Osteocyte (in vitro differentiated cells): Measurements from ENCODE around the gene CDYL. TPM values are rescaled to one million over a fixed set of nuclear protein-coding genes. Genes with fewer than 3 reads are reported as not detected.

Source experiments
- DNase-seq: peaks from one replicate; pipeline ENCODE4 v3.0.0; 2021; ENCODE audit warnings: mixed read lengths; ENCODE audit not compliant: unreplicated experiment; ENCODE audit errors: extremely low spot score
- H3K27ac Mint-ChIP-seq: one replicate; pipeline ENCODE4 v1.8.0; 2021; ENCODE audit warnings: mild to moderate bottlenecking, mixed read lengths; ENCODE audit not compliant: unreplicated experiment
- H3K27me3 Mint-ChIP-seq: one replicate; pipeline ENCODE4 v1.8.0; 2021; ENCODE audit warnings: mixed read lengths; ENCODE audit not compliant: unreplicated experiment
- H3K36me3 Mint-ChIP-seq: one replicate; pipeline ENCODE4 v1.8.0; 2021; ENCODE audit warnings: mixed read lengths; ENCODE audit not compliant: unreplicated experiment
- H3K4me1 Mint-ChIP-seq: one replicate; pipeline ENCODE4 v1.8.0; 2021; ENCODE audit warnings: mixed read lengths; ENCODE audit not compliant: unreplicated experiment
- H3K4me3 Mint-ChIP-seq: one replicate; pipeline ENCODE4 v1.8.0; 2021; ENCODE audit warnings: mild to moderate bottlenecking, moderate library complexity, mixed read lengths; ENCODE audit not compliant: unreplicated experiment
- H3K9me3 Mint-ChIP-seq: one replicate; pipeline ENCODE4 v1.8.0; 2021; ENCODE audit warnings: mixed read lengths; ENCODE audit not compliant: unreplicated experiment
- long read RNA-seq: library from polyadenylated mRNA; unstranded; transcript quantifications from one replicate; pipeline ENCODE4 v2.0.0, GENCODE V29; 2021
- total RNA-seq: library from RNA; stranded (reverse); gene quantifications from 2 replicates; pipeline ENCODE4 v1.2.1, GENCODE V29; 2021
- TF ChIP-seq, protein P1 (sequence below): fragments of 200-600 bp; sonication (generic); IDR thresholded peaks from 2 replicates; pipeline ENCODE4 v1.5.0; 2021; ENCODE audit warnings: antibody characterized with exemption, mild to moderate bottlenecking, moderate library complexity

Gene CDYL, protein sequence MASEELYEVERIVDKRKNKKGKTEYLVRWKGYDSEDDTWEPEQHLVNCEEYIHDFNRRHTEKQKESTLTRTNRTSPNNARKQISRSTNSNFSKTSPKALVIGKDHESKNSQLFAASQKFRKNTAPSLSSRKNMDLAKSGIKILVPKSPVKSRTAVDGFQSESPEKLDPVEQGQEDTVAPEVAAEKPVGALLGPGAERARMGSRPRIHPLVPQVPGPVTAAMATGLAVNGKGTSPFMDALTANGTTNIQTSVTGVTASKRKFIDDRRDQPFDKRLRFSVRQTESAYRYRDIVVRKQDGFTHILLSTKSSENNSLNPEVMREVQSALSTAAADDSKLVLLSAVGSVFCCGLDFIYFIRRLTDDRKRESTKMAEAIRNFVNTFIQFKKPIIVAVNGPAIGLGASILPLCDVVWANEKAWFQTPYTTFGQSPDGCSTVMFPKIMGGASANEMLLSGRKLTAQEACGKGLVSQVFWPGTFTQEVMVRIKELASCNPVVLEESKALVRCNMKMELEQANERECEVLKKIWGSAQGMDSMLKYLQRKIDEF
- 39.8 and 40.4 TPM in 2 replicates for total RNA-seq
- long read RNA-seq, partial matches to known transcripts, result 12 of 14 reads
- long read RNA-seq, other reads (novel, unspliced or antisense), result 1 of 14 reads

- Mint-ChIP-seq H3K36me3 (peaks cover 2% of the 10 kb centered on the region), H3K27ac (peak within 1 kb of the TSS; percentile 74), H3K9me3 (peaks cover 16% of the 10 kb centered on the region), H3K4me3 (peak within 1 kb of the TSS; percentile 83), H3K4me1 (peaks cover 32% of the 10 kb centered on the region), H3K27me3 (peaks cover 26% of the 10 kb centered on the region)
- peak; percentile 97 for DNase-seq
- TF ChIP-seq, protein P1, sequence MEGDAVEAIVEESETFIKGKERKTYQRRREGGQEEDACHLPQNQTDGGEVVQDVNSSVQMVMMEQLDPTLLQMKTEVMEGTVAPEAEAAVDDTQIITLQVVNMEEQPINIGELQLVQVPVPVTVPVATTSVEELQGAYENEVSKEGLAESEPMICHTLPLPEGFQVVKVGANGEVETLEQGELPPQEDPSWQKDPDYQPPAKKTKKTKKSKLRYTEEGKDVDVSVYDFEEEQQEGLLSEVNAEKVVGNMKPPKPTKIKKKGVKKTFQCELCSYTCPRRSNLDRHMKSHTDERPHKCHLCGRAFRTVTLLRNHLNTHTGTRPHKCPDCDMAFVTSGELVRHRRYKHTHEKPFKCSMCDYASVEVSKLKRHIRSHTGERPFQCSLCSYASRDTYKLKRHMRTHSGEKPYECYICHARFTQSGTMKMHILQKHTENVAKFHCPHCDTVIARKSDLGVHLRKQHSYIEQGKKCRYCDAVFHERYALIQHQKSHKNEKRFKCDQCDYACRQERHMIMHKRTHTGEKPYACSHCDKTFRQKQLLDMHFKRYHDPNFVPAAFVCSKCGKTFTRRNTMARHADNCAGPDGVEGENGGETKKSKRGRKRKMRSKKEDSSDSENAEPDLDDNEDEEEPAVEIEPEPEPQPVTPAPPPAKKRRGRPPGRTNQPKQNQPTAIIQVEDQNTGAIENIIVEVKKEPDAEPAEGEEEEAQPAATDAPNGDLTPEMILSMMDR, result no peak
Observed at GRCh38 chr6:4776131-4776492, at the start of gene CDYL. Gene CDYL, plus strand, starts transcription at chr6:4776404. Its CDS starts 380 bp downstream, at chr6:4776784.

GRCh38 chr6:4726645-4727044 lies 49.6 kb upstream of the CDYL start:
- TF ChIP-seq, protein P1, result no peak
- Mint-ChIP-seq H3K4me1 (peaks cover under 1% of the 10 kb centered on the region), H3K27ac (no peak overlapping the region), H3K36me3 (peaks cover 2% of the 10 kb centered on the region), H3K9me3 (no peaks in the 10 kb centered on the region), H3K27me3 (peaks cover 14% of the 10 kb centered on the region), H3K4me3 (no peak overlapping the region)
- DNase-seq, result no peak

DNA sequence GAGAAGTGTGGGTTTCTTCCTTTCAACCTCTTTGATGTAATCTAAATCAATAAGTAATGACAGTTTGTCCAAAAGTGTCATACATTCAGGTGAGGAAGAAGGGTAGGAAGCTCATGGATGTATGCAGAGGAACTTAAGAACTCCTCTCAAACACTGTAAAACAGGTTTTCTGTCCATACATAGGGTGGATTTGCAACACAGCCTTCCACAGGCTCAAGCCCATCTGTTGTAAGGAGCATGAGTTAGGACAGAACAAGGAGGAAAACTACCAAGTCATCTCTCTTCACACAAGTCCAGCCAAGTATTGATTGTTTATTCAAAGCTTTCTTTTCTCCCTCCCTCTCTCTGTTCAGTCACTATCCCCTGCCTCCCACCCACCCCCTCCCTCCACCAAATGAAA lies 49.0 kb upstream of the CDYL start:
- DNase-seq, result no peak
- peaks cover 2% of the 10 kb centered on the region for H3K36me3 Mint-ChIP-seq
- no peak overlapping the region for H3K4me3 Mint-ChIP-seq
- H3K27ac Mint-ChIP-seq, result no peak overlapping the region
- H3K4me1 Mint-ChIP-seq, result peaks cover 1% of the 10 kb centered on the region
- H3K27me3 Mint-ChIP-seq, result peaks cover 14% of the 10 kb centered on the region
- TF ChIP-seq, protein P1, result no peak
- H3K9me3 Mint-ChIP-seq, result no peaks in the 10 kb centered on the region

DNA sequence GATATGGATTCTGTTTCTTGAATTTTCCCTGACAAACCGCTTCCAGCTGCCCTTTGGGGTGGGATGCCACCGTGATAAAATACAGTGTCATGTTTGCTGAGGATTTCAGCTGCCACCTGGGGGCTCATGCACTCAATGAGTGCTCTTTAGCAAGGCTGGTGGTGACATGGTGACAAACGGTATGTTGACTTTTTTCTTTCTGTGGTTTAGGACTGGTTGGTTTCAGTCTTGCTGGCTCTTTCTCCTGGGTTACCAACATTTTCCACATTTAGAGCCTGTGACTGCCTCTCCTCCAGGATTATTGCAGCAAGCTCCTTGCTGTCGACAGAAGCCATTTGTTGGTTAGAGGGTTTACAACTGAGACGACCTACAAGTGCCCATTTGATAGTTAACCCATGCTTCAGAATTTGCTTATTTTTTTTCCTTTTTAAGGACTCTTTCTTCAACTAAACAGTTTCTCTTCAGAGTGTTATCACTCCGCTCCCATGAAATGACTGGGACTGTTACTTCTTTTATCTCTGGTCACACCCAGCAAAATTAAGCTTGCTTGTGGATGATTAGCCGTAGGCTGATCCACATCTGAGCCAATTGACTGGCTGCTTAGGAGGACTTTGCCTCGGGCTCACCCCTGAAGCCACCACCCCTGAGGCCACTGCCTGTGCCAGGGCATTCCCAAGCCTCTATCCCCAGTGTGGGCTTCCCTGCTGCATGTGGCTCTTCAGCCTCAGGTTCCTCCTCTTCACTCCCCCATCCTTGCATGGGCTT lies 48.4 kb upstream of the CDYL start:
- DNase-seq, result no peak
- TF ChIP-seq, protein P1, result no peak
- Mint-ChIP-seq H3K4me3 (no peak overlapping the region), H3K27ac (no peak overlapping the region), H3K36me3 (peaks cover 2% of the 10 kb centered on the region), H3K27me3 (peaks cover 14% of the 10 kb centered on the region), H3K4me1 (peaks cover 6% of the 10 kb centered on the region), H3K9me3 (no peaks in the 10 kb centered on the region)

DNA sequence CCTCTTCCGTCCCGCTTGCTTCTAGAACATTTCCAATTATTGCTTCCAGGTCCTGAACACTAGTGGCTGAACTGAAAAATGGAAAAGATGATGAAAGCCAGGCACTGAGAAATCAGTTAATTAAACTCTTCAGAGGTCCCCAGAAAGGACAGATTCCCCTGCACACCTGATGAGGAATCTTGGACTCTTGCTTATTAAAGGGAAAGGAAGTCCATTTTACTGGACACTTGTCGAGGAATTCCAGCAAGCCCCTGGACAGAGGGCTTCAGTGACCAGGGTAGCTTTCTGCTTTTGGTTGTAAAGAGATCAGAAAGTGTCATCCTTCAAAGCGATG lies 47.8 kb upstream of the CDYL start:
- H3K4me3 Mint-ChIP-seq, result no peak overlapping the region
- H3K4me1 Mint-ChIP-seq, result peaks cover 12% of the 10 kb centered on the region
- no peak overlapping the region for H3K27ac Mint-ChIP-seq
- H3K36me3 Mint-ChIP-seq, result peaks cover 2% of the 10 kb centered on the region
- H3K9me3 Mint-ChIP-seq, result no peaks in the 10 kb centered on the region
- no peak for DNase-seq
- TF ChIP-seq, protein P1, result no peak
- H3K27me3 Mint-ChIP-seq, result peaks cover 11% of the 10 kb centered on the region
